GM19351 (cell line): ENCODE results near the gene WWC1.
A peak's percentile ranks its signal among the peaks of the same experiment; 100 is the strongest.
"Not testable (repeated sequence)": the region's sequence is repeated elsewhere in the genome, so short reads cannot be mapped to it uniquely, and the experiment has no call there.

ENCODE experiments used
- ATAC-seq: cut with Tn5 transposase; IDR thresholded peaks from one replicate; pipeline ENCODE4 v1.9.1; 2021; ENCODE audit warnings: mild to moderate bottlenecking, moderate library complexity; ENCODE audit not compliant: unreplicated experiment

The WWC1 gene

DNA sequence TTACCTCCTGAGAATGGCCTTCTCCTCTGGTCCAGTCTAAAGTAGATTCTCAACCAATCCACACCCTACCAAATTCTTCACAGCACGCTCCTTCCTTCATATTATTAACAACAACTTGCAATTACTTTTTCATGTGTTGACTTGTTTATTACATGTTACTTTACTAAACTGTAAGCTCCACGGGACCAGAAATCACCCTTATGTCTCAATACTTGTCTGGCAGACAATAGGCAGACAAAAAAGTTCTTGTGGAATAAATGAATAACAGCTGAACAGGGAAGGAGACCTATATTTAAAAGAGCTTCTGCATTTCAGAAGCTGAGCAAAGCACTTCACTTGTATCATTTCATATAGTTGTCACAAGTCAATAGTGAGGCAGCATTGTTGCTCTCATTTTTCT, 5.7 kb upstream of the WWC1 start:
- ATAC-seq = no peak

DNA sequence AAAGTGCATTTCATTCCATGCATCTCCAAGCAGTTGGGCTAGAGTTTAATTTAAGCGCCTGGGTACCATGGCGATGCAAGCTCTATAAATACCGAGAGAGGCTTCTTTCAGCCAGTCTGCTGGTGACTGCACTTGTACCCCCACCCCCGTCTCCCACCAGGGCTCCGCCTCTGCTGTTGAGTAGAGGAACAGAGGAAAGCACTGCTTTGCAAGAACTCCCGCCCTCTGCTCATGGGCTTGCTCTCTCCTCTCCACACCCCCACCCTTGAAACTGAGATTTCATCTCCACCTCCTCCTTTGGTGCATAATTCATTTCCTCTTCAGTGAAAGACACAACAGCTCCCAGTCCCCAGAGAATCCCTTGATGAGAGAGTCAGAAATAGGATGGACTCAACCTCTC, 5.1 kb upstream of the WWC1 start:
- peak; percentile 40 for ATAC-seq

DNA sequence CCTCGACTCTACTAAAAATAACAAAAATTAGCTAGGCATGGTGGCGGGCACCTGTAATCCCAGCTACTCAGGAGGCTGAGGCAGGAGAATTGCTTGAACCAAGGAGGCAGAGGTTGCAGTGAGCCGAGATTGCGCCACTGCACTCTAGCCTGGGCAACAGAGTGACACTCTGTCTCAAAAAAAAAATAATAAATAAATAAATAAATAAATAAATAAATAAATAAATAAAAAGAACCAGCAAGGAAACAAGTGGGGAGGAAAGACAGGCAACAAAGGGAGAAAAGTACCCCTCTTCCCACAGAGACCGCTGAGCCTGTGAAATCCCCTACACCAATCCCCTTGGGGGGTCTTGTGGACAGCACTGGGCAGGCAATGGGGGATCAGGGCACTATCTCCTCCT, 4.6 kb upstream of the WWC1 start:
- not testable (repeated sequence) for ATAC-seq

- ATAC-seq = no peak
Measured at GRCh38 chr5:168287362-168287761, 4.1 kb upstream of the WWC1 start.

GRCh38 chr5:168288349-168289245, 2.8 kb upstream of the WWC1 start:
- ATAC-seq = no peak

DNA sequence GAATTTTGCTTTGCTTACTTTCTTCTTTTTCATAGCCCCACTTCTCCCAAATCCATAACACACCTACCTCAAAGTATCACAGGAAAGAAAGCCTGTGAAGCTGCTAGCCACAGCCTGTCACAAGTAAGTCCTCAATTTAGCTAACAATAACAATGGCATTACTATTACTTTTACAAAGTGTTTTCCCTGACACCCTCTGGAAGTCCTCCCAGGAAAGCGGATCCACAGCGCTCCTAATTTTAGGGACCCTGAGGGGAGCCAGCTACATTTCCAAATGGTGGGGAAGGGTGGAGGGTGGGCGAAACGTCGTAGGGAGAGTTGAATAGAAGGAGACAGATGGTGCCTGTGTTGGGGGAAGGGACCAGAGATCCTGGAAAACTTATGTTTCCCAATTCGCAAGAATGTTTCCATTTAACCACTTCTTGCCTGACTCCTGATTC, 523 bp upstream of the WWC1 start:
- ATAC-seq = no peak

- ATAC-seq = peak; percentile 28
Measured at GRCh38 chr5:168291964-168292785, 730 bp downstream of the WWC1 start.

GRCh38 chr5:168292786-168293696, 1.6 kb downstream of the WWC1 start:
- ATAC-seq = no peak

DNA sequence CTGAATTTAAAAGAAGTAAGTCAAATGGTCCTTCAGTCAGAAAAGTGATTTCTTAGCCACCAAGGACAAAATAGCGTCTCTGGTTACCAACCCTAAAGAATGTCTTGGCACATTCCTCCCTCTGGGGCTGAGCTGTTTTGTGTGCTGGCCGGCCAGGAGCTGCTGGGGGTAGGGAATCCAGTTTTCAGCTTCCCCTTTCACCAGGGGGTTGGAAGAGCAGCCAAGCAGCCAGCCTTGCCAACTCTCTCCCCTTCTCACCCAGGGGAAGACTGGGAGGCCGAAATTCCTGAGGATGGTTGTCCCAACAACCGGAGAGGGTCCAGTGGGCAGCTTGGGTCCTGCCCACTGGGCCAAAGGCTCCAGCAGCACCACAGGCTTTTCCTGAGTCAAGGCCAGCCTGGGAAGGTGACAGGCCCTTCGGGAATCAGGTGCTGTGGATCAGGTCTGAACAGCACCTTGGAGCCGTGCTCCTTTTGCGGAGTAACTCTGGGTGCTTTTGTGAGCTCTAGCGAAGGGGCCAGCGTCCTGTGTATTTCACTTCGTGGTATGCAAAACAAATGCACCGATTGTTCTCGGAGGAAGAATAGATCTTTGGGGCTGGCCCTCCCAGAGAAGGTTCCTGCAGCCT, 4.2 kb downstream of the WWC1 start:
- no peak for ATAC-seq

- no peak for ATAC-seq
Measured at GRCh38 chr5:168296682-168297081, 5.2 kb downstream of the WWC1 start.

GRCh38 chr5:168298949-168299348, 7.5 kb downstream of the WWC1 start:
- no peak for ATAC-seq

DNA sequence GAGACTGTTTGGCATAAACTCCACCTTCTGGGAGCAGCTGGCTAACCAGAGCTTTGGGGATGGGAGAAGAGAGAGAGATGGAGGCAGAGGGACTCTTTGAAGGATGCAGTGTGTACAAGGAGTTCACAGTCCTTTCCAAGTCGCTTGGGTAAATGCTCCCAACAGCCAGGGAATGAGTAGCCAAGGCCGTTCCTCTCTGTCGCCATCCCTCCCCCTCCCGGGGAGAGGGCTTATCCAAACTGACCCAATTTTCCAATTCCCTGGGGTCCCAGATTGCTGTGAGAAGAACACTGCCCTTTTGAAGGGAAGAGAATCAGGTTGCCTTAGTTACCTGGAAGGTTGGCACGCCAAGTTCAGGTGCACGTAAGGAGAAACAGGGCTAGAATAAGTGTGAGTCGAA, 7.9 kb downstream of the WWC1 start:
- ATAC-seq = no peak

DNA sequence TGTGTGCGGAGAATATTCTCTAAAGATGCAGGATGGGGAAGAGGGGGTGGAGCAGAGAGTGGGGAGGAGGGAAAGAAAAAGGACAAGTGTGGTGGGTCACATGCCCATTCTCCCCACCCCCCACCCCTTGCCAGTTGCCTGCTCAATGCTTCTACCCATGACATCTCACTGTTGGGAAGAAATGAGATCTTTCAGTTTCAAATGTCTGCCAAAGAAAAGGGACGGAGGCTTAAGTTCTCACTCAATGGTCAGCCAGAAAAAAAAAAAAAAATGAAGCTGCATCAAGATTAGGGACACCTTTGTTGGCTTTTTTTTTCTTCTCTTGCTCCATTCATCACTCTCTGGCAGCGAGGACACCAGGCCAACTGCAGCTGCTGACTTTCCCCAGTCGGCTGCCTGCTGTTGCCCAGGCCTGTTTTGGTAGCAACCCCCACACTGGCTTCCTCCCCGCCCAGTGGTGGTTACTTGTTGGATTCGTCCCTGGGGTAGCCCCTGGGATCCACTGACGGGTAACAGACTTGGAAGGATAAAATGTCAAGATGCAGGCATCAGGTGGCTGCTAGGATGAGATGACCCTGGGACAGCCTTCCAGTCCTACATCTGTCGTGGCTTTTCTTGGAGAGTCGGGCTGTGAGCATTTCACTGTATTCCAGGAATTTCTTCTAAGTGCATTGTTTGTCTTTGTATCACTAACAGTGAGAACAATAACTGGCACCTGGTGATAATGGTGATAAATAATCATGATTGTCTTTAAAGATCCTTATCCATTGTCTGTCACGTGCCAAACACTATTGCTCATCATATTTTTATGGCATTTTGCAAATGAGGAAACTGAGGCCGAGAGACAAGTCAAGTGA, 9.1 kb downstream of the WWC1 start:
- no peak for ATAC-seq

DNA sequence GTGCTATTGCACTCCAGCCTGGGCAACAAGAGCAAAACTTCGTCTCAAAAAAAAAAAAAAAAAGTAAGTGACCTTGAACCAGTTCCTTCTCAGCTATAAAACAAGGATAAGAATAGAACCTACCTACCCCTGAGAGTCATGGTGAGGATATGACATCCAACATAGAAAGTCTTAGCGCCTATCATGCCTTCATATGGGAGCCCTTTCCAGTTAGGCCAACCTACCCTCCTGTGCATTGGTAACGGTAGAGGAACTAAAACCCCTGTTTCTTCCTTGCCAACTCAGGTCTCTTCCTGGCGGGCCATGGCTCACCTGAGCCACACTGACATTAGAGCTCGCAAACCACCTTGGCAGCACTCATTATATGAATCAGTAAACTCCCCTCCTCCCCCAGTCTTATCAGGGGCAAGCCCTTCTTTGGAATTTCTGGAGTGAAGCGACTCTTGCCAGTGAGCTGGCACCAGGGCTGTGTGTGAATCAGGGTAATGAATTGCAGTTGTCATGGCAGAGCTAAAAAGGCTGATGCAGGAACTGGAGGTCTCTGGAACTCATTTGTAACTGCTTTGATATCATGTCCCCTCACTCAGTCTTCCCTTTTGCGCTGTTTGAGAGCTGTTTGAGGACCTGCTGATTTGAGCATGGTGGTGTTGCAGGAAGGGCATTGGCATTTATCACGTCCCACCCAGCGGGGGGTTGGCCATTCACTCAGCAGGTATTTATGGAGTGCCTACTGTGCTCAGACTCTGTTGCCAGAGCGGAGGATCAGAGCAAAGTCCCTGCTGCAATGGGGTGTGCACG, 10.3 kb downstream of the WWC1 start:
- ATAC-seq = no peak

- ATAC-seq = no peak
Measured at GRCh38 chr5:168302785-168303184, 11.3 kb downstream of the WWC1 start.

- ATAC-seq = no peak
Measured at GRCh38 chr5:168303393-168304025, 12.1 kb downstream of the WWC1 start.

DNA sequence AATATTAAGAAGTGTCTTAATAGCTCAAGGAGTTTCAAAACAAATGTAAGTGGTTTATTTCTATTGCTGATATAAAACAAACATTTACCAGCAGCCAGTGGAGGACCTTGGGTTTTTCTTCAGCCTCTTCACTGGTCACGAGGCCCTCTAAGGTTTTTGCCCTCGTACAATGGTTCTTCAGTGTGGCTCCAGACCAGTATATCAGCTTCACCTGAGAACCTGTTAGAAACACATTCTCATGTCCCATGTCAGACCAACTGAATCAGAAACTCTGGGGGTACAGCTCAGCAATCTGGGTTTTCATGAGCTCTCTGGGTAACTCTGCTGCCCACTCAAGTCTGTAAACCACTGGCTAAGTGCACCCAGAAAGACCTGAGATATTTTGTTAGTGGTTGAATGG, 12.9 kb downstream of the WWC1 start:
- ATAC-seq = no peak

DNA sequence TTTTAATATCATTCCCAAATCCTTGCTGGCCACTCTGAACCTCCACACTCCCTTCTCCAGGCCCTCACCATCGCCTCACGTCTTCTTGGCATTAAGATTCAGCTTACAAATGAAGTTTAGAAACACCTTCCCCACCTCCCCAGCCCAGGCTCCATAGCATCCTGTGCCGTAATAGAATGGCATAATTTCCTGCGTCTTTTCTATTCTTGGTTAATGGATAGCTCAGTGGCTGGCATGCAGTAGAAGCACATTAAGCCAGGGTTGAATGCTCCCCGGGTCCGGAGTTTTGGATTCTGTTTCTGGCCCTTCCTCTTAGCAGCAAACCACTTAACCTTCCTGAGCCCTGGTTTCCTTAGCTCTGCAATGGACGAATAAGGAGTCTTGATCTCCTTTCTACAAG, 13.8 kb downstream of the WWC1 start:
- no peak for ATAC-seq
